Osteoblast (primary cell): Measurements from ENCODE around the gene GDPD5. TPM values are rescaled to one million over a fixed set of nuclear protein-coding genes. Genes with fewer than 3 reads are reported as not detected.
A peak's percentile ranks its signal among the peaks of the same experiment; 100 is the strongest.

Experiments used
- DNase-seq: peaks from one replicate; pipeline ENCODE4 v3.0.0; 2011; ENCODE audit warnings: low spot score, mixed read lengths; ENCODE audit not compliant: insufficient read length; ENCODE audit errors: missing footprints
- H2AFZ ChIP-seq: 2 replicates; pipeline ENCODE4 v1.6.0; 2011; ENCODE audit warnings: mild to moderate bottlenecking, low read length
- H3K27ac ChIP-seq: 2 replicates; pipeline ENCODE4 v1.5.1; 2011; ENCODE audit warnings: mild to moderate bottlenecking, low read depth, low read length, moderate library complexity
- H3K27me3 ChIP-seq: 2 replicates; pipeline ENCODE4 v1.6.0; 2012; ENCODE audit warnings: mild to moderate bottlenecking, control low read depth, inconsistent platforms, low read length, moderate library complexity; ENCODE audit not compliant: insufficient read depth
- H3K36me3 ChIP-seq: 2 replicates; pipeline ENCODE4 v1.5.1; 2011; ENCODE audit warnings: mild to moderate bottlenecking, low read length, control low read depth, moderate library complexity; ENCODE audit not compliant: insufficient read depth
- H3K4me1 ChIP-seq: 2 replicates; pipeline ENCODE4 v1.5.1; 2011; ENCODE audit warnings: mild to moderate bottlenecking, low read length, control low read depth, moderate library complexity; ENCODE audit not compliant: insufficient read depth
- H3K4me2 ChIP-seq: 2 replicates; pipeline ENCODE4 v1.6.0; 2011; ENCODE audit warnings: mild to moderate bottlenecking, low read length; ENCODE audit not compliant: insufficient read depth
- H3K4me3 ChIP-seq: fragments of 200-600 bp; sonication (generic); 3 replicates; pipeline ENCODE4 v1.5.1; 2012; ENCODE audit warnings: mild to moderate bottlenecking, low read length, inconsistent platforms; ENCODE audit not compliant: insufficient read depth
- H3K79me2 ChIP-seq: 2 replicates; pipeline ENCODE4 v1.6.0; 2012; ENCODE audit warnings: mild to moderate bottlenecking, low read length, control low read depth, inconsistent platforms; ENCODE audit not compliant: insufficient read depth
- H3K9me3 ChIP-seq: 2 replicates; pipeline ENCODE4 v1.5.1; 2011; ENCODE audit warnings: low read depth, low read length, control low read depth
- H4K20me1 ChIP-seq: 2 replicates; pipeline ENCODE4 v1.6.0; 2012; ENCODE audit warnings: mild to moderate bottlenecking, low read length, control low read depth; ENCODE audit not compliant: insufficient read depth
- CTCF ChIP-seq: IDR thresholded peaks from 2 replicates; pipeline ENCODE4 v1.5.1; 2011; ENCODE audit warnings: mild to moderate bottlenecking, low read depth, low read length, moderate library complexity; ENCODE audit errors: extremely low read depth
- total RNA-seq: library from RNA; depleted of rRNA; stranded (reverse); fragments of >200 nt; gene quantifications from 2 replicates; pipeline ENCODE4 v1.2.3, GENCODE V29; 2012

Gene GDPD5
- total RNA-seq, 1 donor = 13.4 TPM

GRCh38 chr11:75469785-75470405, 55.8 kb downstream of the GDPD5 start:
- peak; percentile 62 for DNase-seq
- Histone ChIP-seq H3K27ac (no peak overlapping the region), H3K36me3 (no peaks in the 10 kb centered on the region), H3K4me2 (no peak overlapping the region), H3K4me3 (no peak overlapping the region), H3K4me1 (peaks cover 11% of the 10 kb centered on the region), H4K20me1 (no peaks in the 10 kb centered on the region), H2AFZ (no peak overlapping the region), H3K79me2 (no peaks in the 10 kb centered on the region), H3K27me3 (no peaks in the 10 kb centered on the region), H3K9me3 (no peaks in the 10 kb centered on the region)
- TF ChIP-seq CTCF = no peak

- Histone ChIP-seq H3K9me3 (no peaks in the 10 kb centered on the region), H3K4me2 (no peak overlapping the region), H3K4me3 (no peak overlapping the region), H3K27ac (no peak overlapping the region), H3K36me3 (no peaks in the 10 kb centered on the region), H3K4me1 (peaks cover 11% of the 10 kb centered on the region), H2AFZ (no peak overlapping the region), H3K79me2 (no peaks in the 10 kb centered on the region), H3K27me3 (no peaks in the 10 kb centered on the region), H4K20me1 (no peaks in the 10 kb centered on the region)
- DNase-seq = peak; percentile 87
- no peak for TF ChIP-seq CTCF
Observed at GRCh38 chr11:75468534-75469340, 57.0 kb downstream of the GDPD5 start.

GRCh38 chr11:75467881-75468280, 57.9 kb downstream of the GDPD5 start:
- Histone ChIP-seq H3K4me2 (no peak overlapping the region), H3K4me3 (no peak overlapping the region), H3K79me2 (no peaks in the 10 kb centered on the region), H3K9me3 (no peaks in the 10 kb centered on the region), H2AFZ (no peak overlapping the region), H3K27me3 (no peaks in the 10 kb centered on the region), H3K4me1 (peaks cover 11% of the 10 kb centered on the region), H4K20me1 (no peaks in the 10 kb centered on the region), H3K27ac (no peak overlapping the region), H3K36me3 (no peaks in the 10 kb centered on the region)
- no peak for TF ChIP-seq CTCF
- no peak for DNase-seq

GRCh38 chr11:75467311-75467710, 58.4 kb downstream of the GDPD5 start:
- H3K9me3 ChIP-seq = no peaks in the 10 kb centered on the region
- H3K27me3 ChIP-seq = no peaks in the 10 kb centered on the region
- H4K20me1 ChIP-seq = no peaks in the 10 kb centered on the region
- DNase-seq = peak; percentile 79
- TF ChIP-seq CTCF = no peak
- no peak overlapping the region for H3K4me2 ChIP-seq
- H3K79me2 ChIP-seq = no peaks in the 10 kb centered on the region
- H2AFZ ChIP-seq = no peak overlapping the region
- H3K4me1 ChIP-seq = peaks cover 11% of the 10 kb centered on the region
- no peak overlapping the region for H3K4me3 ChIP-seq
- no peaks in the 10 kb centered on the region for H3K36me3 ChIP-seq
- no peak overlapping the region for H3K27ac ChIP-seq
